NOMO-1 (cell line): ENCODE results near the gene MPEG1.
A peak's percentile ranks its signal among the peaks of the same experiment; 100 is the strongest.

Experiments
- DNase-seq, 2 experiments: peaks; one replicate each; lab custom pipeline; 2025; ENCODE audit not compliant: unreplicated experiment in 2 of 2; lab: John Stamatoyannopoulos, UW

Gene MPEG1

GRCh38 chr11:59172345-59173079, 40.2 kb downstream of the MPEG1 start:
- DNase-seq, result peak in 1 of 2 experiments; percentile 11

GRCh38 chr11:59171508-59172322, 41.0 kb downstream of the MPEG1 start, which contains the start of gene DTX4:
Gene DTX4 (plus strand): TSS chr11:59172132. CDS start chr11:59172596, 464 bp downstream.
- DNase-seq, result peak; percentile 86 to 94

GRCh38 chr11:59164028-59164427, 48.7 kb downstream of the MPEG1 start:
- DNase-seq, result no peak
